Neural progenitor cell (in vitro differentiated cells): Measurements from ENCODE around the gene LGALS3BP. TPM values are rescaled to one million over a fixed set of nuclear protein-coding genes. Genes with fewer than 3 reads are reported as not detected.

Experiments
- DNase-seq: peaks from one replicate; pipeline ENCODE4 v3.0.0-alpha.2; 2016; ENCODE audit warnings: low spot score
- H2AFZ ChIP-seq: fragments of 200-600 bp; sonication (generic); replicated peaks from 2 replicates; pipeline ENCODE4 v1.6.1; 2016; ENCODE audit warnings: antibody characterized with exemption
- H3F3A ChIP-seq: fragments of 200-600 bp; sonication (generic); 2 replicates; pipeline ENCODE4 v1.6.1; 2016; ENCODE audit warnings: antibody characterized with exemption, low read depth
- H3K27ac ChIP-seq: fragments of 200-600 bp; sonication (generic); 2 replicates; pipeline ENCODE4 v1.5.1; 2016; ENCODE audit warnings: mild to moderate bottlenecking
- H3K27me3 ChIP-seq: fragments of 200-600 bp; sonication (generic); 2 replicates; pipeline ENCODE4 v1.6.1; 2016; ENCODE audit warnings: mild to moderate bottlenecking, moderate library complexity
- H3K36me3 ChIP-seq: fragments of 200-600 bp; sonication (generic); 2 replicates; pipeline ENCODE4 v1.5.1; 2016
- H3K4me1 ChIP-seq: fragments of 200-600 bp; sonication (generic); 2 replicates; pipeline ENCODE4 v1.6.1; 2016; ENCODE audit warnings: mixed run types
- H3K4me2 ChIP-seq: fragments of 200-600 bp; sonication (generic); 2 replicates; pipeline ENCODE4 v1.6.1; 2016
- H3K4me3 ChIP-seq: fragments of 200-600 bp; sonication (generic); 2 replicates; pipeline ENCODE4 v1.5.1; 2016
- H3K79me2 ChIP-seq: fragments of 200-600 bp; sonication (generic); 2 replicates; pipeline ENCODE4 v1.6.1; 2016; ENCODE audit warnings: low read depth
- H3K9ac ChIP-seq: fragments of 200-600 bp; sonication (generic); 2 replicates; pipeline ENCODE4 v1.6.1; 2016
- H3K9me3 ChIP-seq: fragments of 200-600 bp; sonication (generic); 2 replicates; pipeline ENCODE4 v1.5.1; 2016; ENCODE audit warnings: low read depth
- H4K20me1 ChIP-seq: fragments of 200-600 bp; sonication (generic); 2 replicates; pipeline ENCODE4 v1.6.1; 2016; ENCODE audit warnings: low read depth
- H3K27ac Mint-ChIP-seq: 3 replicates; pipeline ENCODE4 v1.8.0; 2021; ENCODE audit warnings: mixed read lengths
- H3K27me3 Mint-ChIP-seq: 2 replicates; pipeline ENCODE4 v1.8.0; 2022; ENCODE audit warnings: low read depth, mild to moderate bottlenecking, inconsistent platforms, moderate library complexity, mixed read lengths; ENCODE audit not compliant: insufficient read depth
- H3K36me3 Mint-ChIP-seq: 3 replicates; pipeline ENCODE4 v1.8.0; 2021; ENCODE audit warnings: mixed read lengths
- H3K4me1 Mint-ChIP-seq: 3 replicates; pipeline ENCODE4 v1.8.0; 2021; ENCODE audit warnings: mixed read lengths
- H3K4me3 Mint-ChIP-seq: 3 replicates; pipeline ENCODE4 v1.8.0; 2021; ENCODE audit warnings: mild to moderate bottlenecking, moderate library complexity, mixed read lengths
- H3K9me3 Mint-ChIP-seq: 3 replicates; pipeline ENCODE4 v1.8.0; 2020; ENCODE audit warnings: mixed read lengths
- CTCF ChIP-seq: fragments of 200-600 bp; sonication (generic); IDR thresholded peaks from 2 replicates; pipeline ENCODE4 v1.5.1; 2017; ENCODE audit warnings: antibody characterized with exemption, mild to moderate bottlenecking
- EZH2 ChIP-seq: fragments of 200-600 bp; sonication (generic); IDR thresholded peaks from 2 replicates; pipeline ENCODE4 v1.6.1; 2017; ENCODE audit warnings: antibody characterized with exemption, mild to moderate bottlenecking, moderate library complexity
- EZH2phosphoT487 ChIP-seq: fragments of 200-600 bp; sonication (generic); IDR thresholded peaks from 2 replicates; pipeline ENCODE4 v1.6.1; 2017; ENCODE audit warnings: antibody characterized with exemption
- total RNA-seq: library from RNA; depleted of rRNA; stranded (reverse); fragments of >200 nt; gene quantifications from 2 replicates; pipeline ENCODE4 v1.2.3, GENCODE V29; 2015; ENCODE audit warnings: low replicate concordance

LGALS3BP gene
- total RNA-seq, 1 donor from 2014 or later, result 17.5 TPM

DNA sequence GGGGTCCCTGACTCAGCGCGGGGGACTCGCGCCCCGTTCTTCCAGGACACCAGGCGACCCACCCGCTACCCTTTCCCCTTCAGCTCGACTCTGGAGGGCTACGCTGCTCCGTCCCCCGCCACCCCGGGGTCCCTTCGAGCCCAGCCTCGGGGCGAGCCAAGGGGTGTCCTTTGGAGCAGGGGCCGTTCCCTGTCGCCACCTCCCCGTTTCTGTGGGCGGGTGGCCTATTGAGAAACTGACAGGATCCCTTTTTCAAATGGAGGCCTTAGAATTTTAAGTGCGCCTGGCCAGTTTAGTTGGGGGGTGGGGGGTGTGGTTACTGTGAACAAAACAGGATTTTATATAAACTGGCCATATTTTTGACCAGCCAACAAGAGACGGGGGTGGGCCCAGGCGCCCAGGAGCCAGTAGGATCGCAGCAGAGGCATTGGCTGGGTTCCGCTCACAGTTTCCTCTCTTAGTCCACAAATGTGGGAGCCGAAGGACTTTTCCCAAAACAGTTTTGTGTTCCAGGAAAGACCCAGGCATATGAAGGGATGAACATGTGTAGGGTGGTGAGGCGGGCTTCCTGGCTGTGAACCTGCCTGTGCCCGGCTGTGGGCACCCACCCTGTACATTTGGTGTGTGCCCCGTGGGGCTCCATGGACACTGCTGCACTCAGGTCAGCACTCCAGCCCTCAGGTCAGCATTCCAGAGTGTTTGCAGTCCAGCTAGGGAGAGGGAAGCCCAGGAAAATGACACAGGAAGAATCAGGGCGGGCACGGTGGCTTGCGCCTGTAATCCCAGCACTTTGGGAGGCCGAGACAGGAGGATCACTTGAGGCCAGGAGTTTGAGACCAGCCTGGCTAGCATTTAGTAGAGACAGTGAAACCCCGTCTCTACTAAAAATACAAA, 53.8 kb downstream of the LGALS3BP start:
- peak overlapping the region; percentile 67 for H2AFZ ChIP-seq
- H3K4me2 ChIP-seq, result peak overlapping the region; percentile 80
- peaks cover 33% of the 10 kb centered on the region for H4K20me1 ChIP-seq
- H3K9me3 ChIP-seq, result no peaks in the 10 kb centered on the region
- Mint-ChIP-seq H3K4me3 (peak overlapping the region; percentile 81), H3K9me3 (no peaks in the 10 kb centered on the region), H3K27ac (no peak overlapping the region), H3K4me1 (peaks cover 36% of the 10 kb centered on the region), H3K27me3 (peaks cover 3% of the 10 kb centered on the region), H3K36me3 (no peaks in the 10 kb centered on the region)
- H3K9ac ChIP-seq, result no peak overlapping the region
- H3K79me2 ChIP-seq, result peaks cover 39% of the 10 kb centered on the region
- no peak overlapping the region for H3K27ac ChIP-seq
- H3F3A ChIP-seq, result peaks cover 4% of the 10 kb centered on the region
- H3K27me3 ChIP-seq, result no peaks in the 10 kb centered on the region
- H3K4me3 ChIP-seq, result peak overlapping the region; percentile 91
- peaks cover 22% of the 10 kb centered on the region for H3K4me1 ChIP-seq
- DNase-seq, result peak; percentile 45
- TF ChIP-seq CTCF (no peak), EZH2 (no peak), EZH2phosphoT487 (no peak)
- H3K36me3 ChIP-seq, result no peaks in the 10 kb centered on the region

- Mint-ChIP-seq H3K36me3 (no peaks in the 10 kb centered on the region), H3K27ac (no peak within 1 kb of the TSS), H3K27me3 (peaks cover 2% of the 10 kb centered on the region), H3K9me3 (no peaks in the 10 kb centered on the region), H3K4me1 (peaks cover 42% of the 10 kb centered on the region), H3K4me3 (peak within 1 kb of the TSS; percentile 87)
- Histone ChIP-seq H3K36me3 (no peaks in the 10 kb centered on the region), H4K20me1 (peaks cover 39% of the 10 kb centered on the region), H3K79me2 (peaks cover 45% of the 10 kb centered on the region), H3K9ac (peak within 1 kb of the TSS; percentile 42), H3K27ac (no peak within 1 kb of the TSS), H3K9me3 (no peaks in the 10 kb centered on the region), H3F3A (peaks cover 4% of the 10 kb centered on the region), H3K4me2 (peak within 1 kb of the TSS; percentile 100), H2AFZ (peak within 1 kb of the TSS; percentile 67), H3K4me3 (peak within 1 kb of the TSS; percentile 91), H3K27me3 (no peaks in the 10 kb centered on the region), H3K4me1 (peaks cover 22% of the 10 kb centered on the region)
- no peak for TF ChIP-seq EZH2
- peak; percentile 34 for TF ChIP-seq CTCF
- TF ChIP-seq EZH2phosphoT487, result no peak
- peak; percentile 94 for DNase-seq
Measured at GRCh38 chr17:78925234-78925633, 54.5 kb downstream of the LGALS3BP start, which contains the start of gene TIMP2. TIMP2 (minus strand) TSS chr17:78925387; CDS start chr17:78925088, 299 bp downstream.

DNA sequence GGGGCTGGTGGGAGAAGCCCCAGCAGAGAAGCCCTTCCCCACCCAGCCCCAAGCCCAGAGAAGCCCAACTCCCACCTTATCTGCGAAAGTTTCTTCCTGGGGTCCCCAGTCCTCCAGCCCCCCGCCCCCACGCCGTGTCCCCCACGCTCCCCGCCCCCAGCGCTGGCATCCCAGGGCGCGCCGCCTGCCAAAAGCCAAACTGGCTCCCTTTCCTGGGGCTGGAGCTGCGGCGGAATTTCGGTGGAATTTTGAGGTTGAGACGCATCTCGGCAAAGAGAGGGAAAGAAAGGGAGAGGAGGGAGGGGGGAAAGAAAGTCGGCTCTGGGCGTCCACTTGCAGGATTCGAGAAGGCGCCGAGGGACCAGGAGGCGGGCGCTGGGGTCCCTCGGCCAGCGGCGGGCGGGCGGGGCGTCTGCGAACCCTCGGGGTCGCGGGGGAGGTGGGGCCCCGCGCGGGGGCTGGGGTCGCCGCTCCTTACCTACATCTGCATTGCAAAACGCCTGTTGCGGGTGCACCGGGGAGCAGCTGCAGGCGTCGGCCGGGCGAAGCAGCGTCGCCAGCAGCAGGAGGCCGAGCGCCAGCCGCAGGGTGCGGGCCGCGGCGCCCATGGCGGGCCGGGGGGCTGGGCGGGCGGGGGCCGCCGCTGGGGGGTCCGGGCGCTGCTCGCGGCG, 55.1 kb downstream of the LGALS3BP start:
- Histone ChIP-seq H3K4me2 (peak overlapping the region; percentile 100), H3K79me2 (peaks cover 49% of the 10 kb centered on the region), H3K4me3 (peak overlapping the region; percentile 91), H3K36me3 (no peaks in the 10 kb centered on the region), H3F3A (peaks cover 4% of the 10 kb centered on the region), H3K9ac (peak overlapping the region; percentile 42), H4K20me1 (peaks cover 44% of the 10 kb centered on the region), H3K27ac (no peak overlapping the region), H3K9me3 (no peaks in the 10 kb centered on the region), H2AFZ (no peak overlapping the region), H3K27me3 (no peaks in the 10 kb centered on the region), H3K4me1 (peaks cover 25% of the 10 kb centered on the region)
- Mint-ChIP-seq H3K27ac (no peak overlapping the region), H3K4me3 (peak overlapping the region; percentile 87), H3K4me1 (peaks cover 45% of the 10 kb centered on the region), H3K27me3 (peaks cover 2% of the 10 kb centered on the region), H3K36me3 (no peaks in the 10 kb centered on the region), H3K9me3 (no peaks in the 10 kb centered on the region)
- TF ChIP-seq EZH2 (no peak), CTCF (no peak), EZH2phosphoT487 (no peak)
- DNase-seq, result peak; percentile 79
